Measurements from ENCODE around the gene SHCBP1L. TPM values are rescaled to one million over a fixed set of nuclear protein-coding genes. Genes with fewer than 3 reads are reported as not detected.
"Not testable (repeated sequence)": the region's sequence is repeated elsewhere in the genome, so short reads cannot be mapped to it uniquely, and the experiment has no call there.

The SHCBP1L gene
- total RNA-seq, 1 donor from 2014 or later, result not detected

DNA sequence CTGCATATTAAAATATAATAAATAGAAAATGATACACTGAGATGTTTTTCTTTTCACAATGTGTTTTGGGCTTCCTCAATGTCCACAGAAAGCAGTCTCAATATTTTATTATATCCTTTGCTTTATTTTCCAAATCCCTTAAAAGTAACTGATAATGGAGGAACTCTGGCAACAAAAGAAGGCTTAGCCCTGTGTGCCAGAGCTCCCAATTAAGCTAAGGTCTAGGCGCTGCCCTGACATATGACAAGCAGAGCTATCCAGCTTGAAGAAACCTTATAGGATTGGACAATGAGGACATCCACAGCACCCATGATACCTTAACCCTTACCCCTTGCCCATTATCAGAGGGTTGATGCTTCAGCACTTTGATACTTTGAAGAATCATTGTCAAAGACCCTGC, 12.9 kb upstream of the SHCBP1L start:
- DNase-seq (ENCODE audit: low read depth), result no peak

DNA sequence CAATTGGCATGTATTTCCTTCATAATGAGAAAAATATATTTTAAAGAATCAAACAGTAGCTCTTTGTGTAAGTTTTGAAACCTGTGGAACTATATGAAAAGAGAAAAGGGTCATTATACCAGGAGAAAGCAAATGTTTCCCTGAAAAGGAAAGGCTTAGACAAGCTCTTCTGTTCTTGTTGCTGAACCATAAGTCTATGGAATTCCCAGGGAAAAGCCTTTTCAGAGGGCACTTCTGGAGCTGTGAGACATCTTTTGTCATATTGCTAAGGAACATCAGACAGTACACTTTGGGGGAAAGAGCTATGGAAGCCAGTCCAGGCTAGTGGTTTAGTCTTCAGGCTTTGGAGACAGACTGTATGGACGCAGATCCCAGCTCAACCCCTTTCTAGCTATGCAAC, 12.1 kb upstream of the SHCBP1L start:
- DNase-seq (ENCODE audit: low read depth), result no peak

DNA sequence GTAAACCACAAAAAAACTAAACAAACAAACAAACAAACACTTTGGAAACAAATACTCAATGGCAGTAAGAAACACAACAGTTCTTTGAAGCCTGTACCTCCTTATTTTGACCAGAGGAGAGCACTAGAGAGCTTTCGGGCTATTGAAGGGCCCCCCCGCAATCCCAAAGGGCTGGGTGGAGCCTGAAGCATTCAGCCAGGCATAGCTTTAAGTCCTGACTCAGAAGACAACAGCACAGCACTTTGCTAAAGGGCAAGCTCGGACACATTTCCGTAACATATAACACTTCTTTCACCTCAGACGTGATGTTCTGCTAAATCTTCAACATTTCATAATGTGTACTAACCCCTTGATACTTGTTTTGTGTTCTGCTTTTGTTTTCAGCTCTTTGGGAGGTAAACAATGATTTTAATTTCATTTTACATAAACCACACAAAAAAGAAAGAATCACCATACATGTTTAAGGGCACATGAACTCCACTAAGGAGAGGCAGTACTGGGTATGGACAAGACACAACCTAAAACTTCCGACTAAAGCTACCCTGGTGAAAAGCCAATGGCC, 9.7 kb upstream of the SHCBP1L start:
- DNase-seq (ENCODE audit: low read depth), result peak; percentile 90

DNA sequence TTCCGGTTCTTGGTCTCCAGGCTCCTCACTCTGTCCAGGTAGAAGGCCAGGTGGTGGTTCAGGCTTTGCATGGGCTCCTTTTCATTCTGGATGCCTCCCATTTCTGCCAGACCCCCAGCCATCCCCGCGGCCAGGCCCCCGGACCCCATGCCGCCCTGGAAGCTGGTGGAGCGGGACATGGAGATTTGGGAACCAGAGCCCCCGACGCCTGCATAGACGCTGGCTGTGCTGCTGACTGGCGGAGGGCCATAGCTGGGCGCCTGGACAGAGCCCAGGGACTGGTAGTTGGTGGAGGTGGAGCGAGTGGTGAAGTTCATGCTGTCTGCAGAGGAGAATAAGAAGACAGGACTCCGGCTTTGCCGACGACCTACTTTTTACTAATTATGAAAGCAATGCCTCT, 7.1 kb upstream of the SHCBP1L start:
- no peak for DNase-seq (ENCODE audit: low read depth)

DNA sequence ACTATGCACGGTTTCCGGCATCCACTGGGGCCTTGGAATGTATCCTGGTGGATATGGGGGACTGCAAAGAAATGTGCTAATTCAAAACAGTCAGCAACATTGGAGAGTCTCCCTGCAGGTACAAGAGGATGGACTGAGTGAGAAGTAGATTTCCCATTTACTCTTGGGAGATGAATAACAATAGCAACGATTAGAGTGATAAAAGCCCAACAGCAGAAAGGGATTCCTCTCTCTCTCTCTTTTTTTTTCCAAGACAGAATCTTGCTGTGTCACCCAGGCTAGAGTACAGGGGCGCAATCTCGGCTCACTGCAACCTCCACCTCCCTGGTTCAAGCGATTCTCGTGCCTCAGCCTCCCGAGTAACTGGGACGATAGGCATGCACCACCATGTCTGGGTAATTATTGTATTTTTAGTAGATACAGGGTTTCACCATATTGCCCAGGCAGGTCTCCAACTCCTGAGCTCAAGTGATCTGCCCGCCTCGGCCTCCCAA, 5.0 kb upstream of the SHCBP1L start:
- DNase-seq (ENCODE audit: low read depth), result no peak

DNA sequence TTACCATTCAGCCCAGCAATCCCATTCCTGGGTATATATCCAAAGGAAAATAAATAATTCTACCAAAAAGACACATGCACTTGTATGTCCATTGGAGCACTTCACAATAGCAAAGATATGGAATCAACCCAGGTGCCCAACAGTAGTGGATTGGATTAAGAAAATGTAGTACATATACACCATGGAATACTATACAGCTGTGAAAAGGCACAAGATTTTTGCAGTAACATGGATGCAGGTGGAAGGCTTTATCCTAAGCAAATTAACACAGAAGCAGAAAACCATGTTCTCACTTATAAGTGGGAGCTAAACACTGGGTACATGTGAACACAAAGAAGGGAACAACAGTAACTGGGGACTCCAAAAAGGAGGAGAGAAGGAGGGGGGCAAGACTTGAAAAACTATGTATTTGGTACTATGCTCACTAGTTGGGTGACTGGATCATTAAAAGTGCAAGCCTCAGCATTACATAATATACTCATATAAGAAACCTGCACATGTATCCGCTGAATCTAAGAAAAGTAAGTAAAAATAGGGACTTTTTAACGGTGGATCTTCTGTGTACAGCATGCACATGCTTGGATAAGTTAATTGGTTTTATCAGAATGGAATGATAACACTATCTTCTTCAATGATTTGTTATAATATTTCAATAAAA, 3.9 kb upstream of the SHCBP1L start:
- no peak for DNase-seq (ENCODE audit: low read depth)

DNA sequence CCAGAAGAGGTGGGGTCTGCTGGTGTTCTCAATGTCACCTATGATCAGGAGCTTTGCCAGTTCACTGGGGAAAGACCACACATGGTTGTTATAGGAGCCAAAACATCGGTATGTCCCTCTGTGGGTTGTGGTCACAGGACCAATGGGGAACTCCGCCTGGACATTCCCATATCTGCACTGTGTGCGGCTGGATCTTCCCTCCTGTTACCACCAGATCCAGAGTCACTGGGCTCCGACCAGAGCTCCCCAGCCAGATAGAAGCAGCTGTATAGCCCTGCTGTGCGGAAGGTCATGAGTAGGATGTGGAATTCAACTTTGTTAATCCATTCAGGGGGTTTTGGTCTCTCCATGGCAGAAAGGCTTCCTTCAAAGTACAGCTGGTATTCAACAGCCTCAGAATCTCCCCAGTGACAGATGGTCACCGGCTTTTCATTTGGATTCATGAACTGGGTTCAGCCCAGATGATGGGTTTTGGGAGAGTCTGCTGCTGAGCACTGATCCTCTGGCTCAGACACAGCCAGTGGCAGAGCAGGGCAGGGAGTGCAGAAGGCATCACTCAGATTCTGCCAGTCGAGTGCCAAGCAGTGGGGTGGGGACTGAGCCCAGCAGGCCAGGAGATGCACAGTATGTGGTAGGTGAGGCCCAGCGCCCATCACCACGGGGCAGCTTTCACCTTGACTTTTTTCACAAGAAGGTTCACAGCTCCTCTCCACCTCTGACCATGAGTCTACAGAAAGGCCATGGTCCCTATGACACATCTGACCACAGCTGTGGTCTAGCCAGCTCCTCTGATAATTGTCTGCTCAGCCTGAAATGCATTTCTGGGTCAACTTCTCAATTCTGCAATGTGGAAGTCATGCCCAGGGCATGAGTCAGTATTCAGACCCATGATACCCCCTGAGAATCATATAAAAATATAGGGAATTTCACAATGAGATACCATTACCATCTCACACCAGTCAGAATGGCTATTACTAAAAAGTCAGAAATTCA, 2.9 kb upstream of the SHCBP1L start:
- DNase-seq (ENCODE audit: low read depth), result peak; percentile 90

DNA sequence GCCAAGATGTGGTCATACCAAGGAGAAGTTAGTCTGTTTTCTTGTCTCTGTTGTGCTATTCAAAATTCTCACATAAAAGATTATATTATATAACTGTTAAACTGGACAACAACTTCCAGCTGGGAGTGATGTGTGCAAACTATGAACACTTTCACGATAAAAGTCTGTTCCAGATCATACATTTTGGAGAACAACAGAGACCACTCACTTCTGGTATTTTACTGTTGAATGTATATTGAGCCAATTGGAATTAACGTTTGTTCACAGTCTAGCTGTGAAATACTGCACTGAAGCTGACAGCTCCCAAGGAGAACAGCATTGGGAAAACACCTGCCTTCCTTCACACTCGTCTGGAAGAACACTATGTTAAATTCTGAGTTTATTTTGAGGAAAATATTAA, 860 bp upstream of the SHCBP1L start:
- no peak for DNase-seq (ENCODE audit: low read depth)

DNA sequence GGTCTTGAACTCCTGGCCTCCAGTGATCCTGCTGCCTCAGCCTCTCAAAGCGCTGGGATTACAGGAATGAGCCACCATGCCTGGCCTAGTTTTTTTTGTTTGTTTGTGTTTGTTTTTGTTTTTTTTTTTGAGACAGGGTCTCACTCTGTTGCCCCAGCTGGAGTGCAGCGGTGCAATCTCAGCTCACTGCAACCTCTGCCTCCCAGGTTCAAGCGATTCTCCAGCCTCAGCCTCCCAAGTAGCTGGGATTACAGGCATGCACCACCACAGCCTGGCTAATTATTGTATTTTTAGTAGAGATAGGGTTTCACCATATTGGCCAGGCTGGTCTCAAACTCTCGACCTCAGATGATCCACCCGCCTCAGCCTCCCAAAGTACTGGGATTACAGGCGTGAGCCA, 9.6 kb downstream of the SHCBP1L start:
- DNase-seq (ENCODE audit: low read depth), result not testable (repeated sequence)

DNA sequence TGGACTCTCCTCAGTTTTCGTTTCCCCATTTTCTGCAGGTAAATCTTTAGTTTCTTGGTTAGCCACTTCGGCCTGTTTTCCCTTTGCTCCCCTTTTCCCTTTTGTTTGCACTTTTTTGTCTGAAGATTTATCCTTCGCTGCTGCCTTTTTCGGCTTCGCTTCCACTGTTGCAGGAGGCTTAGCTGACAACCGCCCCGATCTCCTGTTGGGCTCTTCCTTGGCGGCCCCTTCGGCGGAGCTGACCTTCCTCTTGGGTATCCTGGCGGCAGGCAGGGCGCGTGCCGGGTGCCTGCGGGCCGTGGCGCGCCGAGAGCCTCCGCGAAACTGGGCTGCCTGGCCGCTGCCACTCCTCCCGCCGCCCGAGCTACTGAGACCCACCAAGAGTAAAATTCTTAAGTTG, 10.8 kb downstream of the SHCBP1L start:
- not testable (repeated sequence) for DNase-seq (ENCODE audit: low read depth)

DNA sequence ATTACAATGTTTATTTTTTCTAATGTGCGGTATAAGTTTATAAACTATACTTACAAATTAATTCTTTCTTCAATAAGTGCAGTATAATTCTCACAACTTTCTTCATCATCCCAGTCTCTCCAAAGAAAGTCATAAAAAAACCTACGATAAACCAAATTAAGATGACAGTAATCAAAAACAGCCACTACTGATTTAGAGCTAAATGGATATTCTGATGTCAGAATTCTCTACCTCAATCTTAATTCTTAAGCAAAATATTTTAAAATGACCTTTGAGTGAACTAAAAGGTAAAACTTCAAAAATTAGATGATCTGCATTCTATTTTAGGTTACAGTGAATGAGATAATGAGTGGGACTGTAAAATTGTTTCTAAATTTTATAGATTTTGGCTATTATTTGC, 13.6 kb downstream of the SHCBP1L start:
- DNase-seq (ENCODE audit: low read depth), result no peak

DNA sequence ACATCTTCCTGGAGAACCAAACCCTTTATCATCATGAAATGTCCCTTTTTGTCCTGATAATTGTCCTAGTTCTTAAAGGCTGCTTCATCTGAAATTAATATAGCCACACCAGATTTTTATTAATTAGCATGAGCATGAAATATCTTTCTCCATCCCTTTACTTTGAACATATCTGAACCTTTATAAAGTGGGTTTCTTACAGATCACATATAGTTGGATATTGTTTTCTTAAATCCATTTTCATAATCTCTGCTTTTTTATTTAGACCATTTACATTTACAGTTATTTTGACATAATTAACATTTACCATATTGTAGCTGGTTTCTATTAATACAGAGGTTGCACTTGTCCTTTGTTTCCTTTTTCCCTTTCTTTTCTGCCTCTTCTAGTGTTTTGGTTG, 17.2 kb downstream of the SHCBP1L start:
- DNase-seq (ENCODE audit: low read depth), result no peak

DNA sequence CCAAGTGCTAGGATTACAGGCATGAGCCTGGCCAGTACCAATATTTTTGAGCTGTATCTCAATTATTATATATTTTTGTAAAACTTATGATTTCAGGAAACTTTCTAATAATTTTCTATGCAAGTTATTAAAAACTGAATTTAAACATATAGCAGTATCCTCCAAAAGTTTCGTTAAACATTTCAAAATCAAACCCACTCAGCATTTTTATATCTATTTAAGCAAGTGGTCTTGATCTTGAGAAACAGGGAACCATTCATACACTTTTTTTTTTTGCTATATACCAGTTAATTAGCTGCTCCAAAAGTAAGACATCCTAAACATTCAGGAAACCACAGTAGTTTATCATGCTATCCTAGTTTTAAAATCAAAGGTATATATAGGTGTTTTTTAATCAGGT, 22.0 kb downstream of the SHCBP1L start:
- DNase-seq (ENCODE audit: low read depth), result no peak

DNA sequence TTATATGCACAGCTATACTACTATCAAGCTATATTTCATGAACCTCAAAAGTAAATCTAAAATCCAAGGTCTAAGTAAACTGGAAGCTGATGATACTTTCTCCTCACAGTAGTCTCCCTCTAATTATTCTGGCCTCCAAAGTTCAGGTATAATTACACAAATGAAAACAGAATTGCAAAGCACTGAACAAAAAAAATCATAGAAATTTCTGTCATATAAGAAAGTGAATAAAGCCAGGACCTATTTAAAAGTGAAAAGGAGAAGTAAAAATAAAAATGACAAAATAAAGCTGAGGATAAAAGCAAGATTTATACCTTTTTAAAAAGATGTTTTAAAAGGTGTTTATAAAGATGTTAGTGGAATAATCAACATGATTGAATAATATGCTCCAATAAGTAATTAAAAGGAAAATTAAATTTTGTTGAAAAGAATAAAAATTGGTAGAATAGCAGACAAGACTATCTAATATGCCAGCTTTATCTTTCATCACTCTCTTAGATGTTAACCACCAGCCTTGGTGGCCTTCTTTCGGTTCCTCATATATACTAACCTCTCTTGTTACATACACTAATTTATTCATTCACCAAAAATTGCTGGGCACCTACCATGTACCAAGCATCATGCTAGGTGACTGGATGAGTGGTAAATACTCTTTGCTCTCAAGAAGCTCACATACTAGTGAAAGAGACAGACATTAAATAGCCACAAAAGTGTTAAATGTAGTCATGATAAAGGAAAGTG, 25.1 kb downstream of the SHCBP1L start:
- no peak for DNase-seq (ENCODE audit: low read depth)

DNA sequence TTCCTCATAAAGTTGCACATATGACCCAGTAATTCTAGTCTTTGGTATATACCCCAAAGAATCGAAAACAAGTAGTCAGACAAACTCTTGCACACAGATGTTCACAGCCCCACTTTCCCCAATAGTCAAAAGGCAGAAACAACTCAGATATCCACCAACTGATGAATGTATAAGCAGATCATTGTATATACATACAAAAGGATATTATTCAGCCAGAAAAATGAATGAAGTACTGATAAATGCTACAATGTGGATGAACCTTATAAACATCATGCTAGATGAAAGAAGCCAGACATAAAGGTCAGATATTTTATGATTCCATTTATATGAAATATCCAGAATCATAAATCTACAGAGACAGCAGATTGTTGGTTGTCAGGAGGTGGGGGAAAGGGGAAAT, 27.3 kb downstream of the SHCBP1L start:
- DNase-seq (ENCODE audit: low read depth), result no peak

DNA sequence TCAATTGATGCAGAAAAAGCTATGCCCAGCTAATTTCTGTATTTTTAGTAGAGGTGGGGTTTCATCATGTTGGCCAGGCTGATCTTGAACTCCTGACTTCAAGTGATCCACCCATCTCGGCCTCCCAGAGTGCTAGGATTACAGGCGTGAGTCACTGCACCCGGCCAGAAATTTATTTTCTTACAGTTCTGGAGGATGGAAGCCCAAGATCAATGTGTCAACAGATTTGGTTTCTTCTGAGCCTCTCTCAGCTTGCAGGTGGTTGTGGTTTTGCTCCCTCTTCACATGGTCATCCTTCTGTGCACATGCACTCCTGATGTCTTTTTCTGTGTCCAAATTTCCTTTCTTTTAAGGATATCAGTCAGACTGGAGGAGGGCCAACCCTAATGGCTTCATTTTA, 35.6 kb downstream of the SHCBP1L start:
- DNase-seq (ENCODE audit: low read depth), result peak; percentile 34

DNA sequence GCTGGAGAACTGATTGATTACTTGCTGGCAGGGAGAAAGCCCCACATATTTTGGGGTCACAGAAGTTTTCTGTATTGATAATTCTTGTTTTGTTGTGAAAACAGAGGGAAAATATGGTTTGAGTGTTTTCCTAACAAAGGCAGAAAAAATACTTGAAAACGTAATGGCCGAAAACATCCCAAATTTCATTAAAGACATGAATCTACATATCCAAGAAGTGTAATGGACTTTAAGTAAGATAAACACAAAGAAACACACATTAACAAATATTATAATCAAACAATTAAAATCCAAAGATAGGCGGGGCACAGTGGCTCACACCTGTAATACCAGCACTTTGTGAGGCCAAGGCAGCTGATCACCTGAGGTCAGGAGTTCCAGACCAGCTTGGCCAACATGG, 39.6 kb downstream of the SHCBP1L start:
- no peak for DNase-seq (ENCODE audit: low read depth)

DNA sequence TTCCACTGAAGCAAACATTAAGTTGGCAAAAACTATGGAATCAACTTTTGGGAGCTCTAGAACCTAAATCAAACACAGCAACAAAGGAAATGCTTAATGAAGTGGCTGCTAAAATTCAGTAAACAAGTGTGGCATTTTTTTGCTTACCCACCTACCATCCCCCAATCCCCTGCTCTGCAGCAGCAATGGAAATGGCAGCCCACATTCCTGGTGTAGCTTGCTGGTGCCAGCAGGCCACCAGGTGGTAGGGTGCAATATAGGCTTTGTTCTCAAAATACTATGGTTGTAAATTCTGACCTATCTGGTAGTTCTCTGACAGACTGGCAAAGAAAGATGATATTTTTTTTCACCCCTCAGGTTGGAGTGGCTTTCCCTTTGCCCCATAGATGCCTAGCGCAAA, 42.8 kb downstream of the SHCBP1L start:
- DNase-seq (ENCODE audit: low read depth), result no peak

DNA sequence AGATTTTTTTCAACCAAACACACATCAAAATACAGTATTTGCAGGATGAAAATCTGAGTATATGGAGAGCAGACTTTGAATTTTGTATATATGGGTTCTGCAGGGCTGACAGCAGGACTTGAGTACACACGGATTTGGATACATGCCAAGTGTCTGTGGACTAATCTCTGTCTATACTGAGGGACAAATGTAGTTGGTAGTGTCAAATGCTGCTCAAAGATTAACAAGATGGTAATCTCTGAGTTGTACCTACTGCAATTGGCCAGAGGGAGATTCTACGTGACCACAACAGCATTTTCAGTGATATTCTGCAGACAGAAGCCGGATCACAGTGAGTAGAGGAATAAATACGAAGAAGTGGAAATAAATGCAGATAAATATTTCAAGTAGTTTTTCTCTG, 43.4 kb downstream of the SHCBP1L start:
- DNase-seq (ENCODE audit: low read depth), result no peak

DNA sequence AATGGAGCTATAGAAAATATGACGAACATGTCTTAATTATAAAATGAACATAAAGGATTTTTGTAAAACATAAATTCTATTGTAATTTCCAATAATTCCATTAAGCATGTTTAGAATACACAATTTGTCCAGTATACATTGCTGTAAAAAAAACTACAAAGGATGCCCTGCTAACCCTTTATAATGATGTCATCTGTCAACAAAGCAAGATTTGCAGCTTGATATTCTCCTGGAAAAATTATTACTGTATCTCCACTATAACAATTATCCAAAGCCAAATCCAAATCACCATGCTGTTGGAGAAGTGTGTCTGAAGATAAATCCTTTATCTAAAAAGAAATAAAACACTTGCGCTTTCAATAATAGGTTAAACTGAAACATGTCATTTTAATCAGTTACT, 47.6 kb downstream of the SHCBP1L start:
- DNase-seq (ENCODE audit: low read depth), result no peak

DNA sequence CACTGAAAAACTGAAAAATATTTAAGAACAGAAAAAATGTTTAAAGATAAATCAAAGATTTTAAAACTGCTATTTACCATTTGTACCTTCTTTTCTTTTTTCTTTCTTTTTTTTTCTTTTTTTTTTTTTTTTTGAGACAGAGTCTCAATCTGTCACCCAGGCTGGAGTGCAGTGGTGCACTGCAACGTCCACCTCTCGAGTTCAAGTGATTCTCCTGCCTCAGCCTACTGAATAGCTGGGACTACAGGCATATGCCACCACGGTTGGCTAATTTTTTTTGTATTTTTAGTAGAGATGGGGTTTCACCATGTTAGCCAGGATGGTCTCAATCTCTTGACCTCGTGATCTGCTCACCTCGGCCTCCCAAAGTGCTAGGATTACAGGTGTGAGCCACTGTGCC, 51.0 kb downstream of the SHCBP1L start:
- not testable (repeated sequence) for DNase-seq (ENCODE audit: low read depth)
